ENCODE measurements around the gene RNASEL. TPM values are rescaled to one million over a fixed set of nuclear protein-coding genes. Genes with fewer than 3 reads are reported as not detected.

The RNASEL gene
- total RNA-seq, 4 donors from 2014 or later = 12.3 to 17.9 (median 15.3) TPM

- H3K4me1 ChIP-seq = peaks cover 0 to 9% of the 10 kb centered on the region in 2 donors
- WGBS, 2 donors = 91 to 92% methylated on average over 2 of the region's 2 CpGs
- H3K9me3 ChIP-seq = no peaks in the 10 kb centered on the region
- no peak overlapping the region for H3K27ac ChIP-seq
- H3K4me3 ChIP-seq (replicated peaks in 1 of 3) = no peak overlapping the region
- intact Hi-C loops (cut with DNase I) = no loop called here
- H3K27me3 ChIP-seq = no peaks in the 10 kb centered on the region
- H3K36me3 ChIP-seq = peaks cover 12 to 16% of the 10 kb centered on the region in 2 donors
- TF ChIP-seq CTCF (IDR thresholded peaks at IDR 0.05) = no peak
- no peak for TF ChIP-seq POLR2A (IDR thresholded peaks at IDR 0.05)
- DNase-seq = no peak
Measured at GRCh38 chr1:182580736-182581135, 8.3 kb downstream of the RNASEL start.

- peaks cover 11 to 32% of the 10 kb centered on the region in 2 donors for H3K36me3 ChIP-seq
- DNase-seq = no peak
- WGBS, 2 donors = 69 to 72% methylated on average over 3 of the region's 3 CpGs
Measured at GRCh38 chr1:182575540-182576149, 13.4 kb downstream of the RNASEL start.

GRCh38 chr1:182574156-182574555, 14.9 kb downstream of the RNASEL start:
- no peaks in the 10 kb centered on the region for H3K27me3 ChIP-seq
- intact Hi-C loops (cut with DNase I) = no loop called here
- no peak overlapping the region for H3K27ac ChIP-seq
- TF ChIP-seq CTCF (IDR thresholded peaks at IDR 0.05) (no peak), POLR2A (IDR thresholded peaks at IDR 0.05) (no peak)
- H3K9me3 ChIP-seq = no peaks in the 10 kb centered on the region
- no peak for DNase-seq
- WGBS, 2 donors = 95% methylated on average over 4 of the region's 4 CpGs
- H3K4me1 ChIP-seq = no peaks in the 10 kb centered on the region
- no peak overlapping the region for H3K4me3 ChIP-seq (replicated peaks in 1 of 3)
- peaks cover 9 to 22% of the 10 kb centered on the region in 2 donors for H3K36me3 ChIP-seq

More at GRCh38 chr1:182575540-182576149, 13.4 kb downstream of the RNASEL start:
- intact Hi-C loops (cut with DNase I) = no loop called here
- Histone ChIP-seq H3K4me1 (no peaks in the 10 kb centered on the region), H3K27ac (peak overlapping the region in 1 of 3 donors; percentile 5), H3K27me3 (no peaks in the 10 kb centered on the region), H3K9me3 (no peaks in the 10 kb centered on the region), H3K4me3 (replicated peaks in 1 of 3) (no peak overlapping the region)
- TF ChIP-seq POLR2A (IDR thresholded peaks at IDR 0.05) = no peak
- no peak for TF ChIP-seq CTCF (IDR thresholded peaks at IDR 0.05)

GRCh38 chr1:182570611-182570970, 18.5 kb downstream of the RNASEL start:
- WGBS, 2 donors = 93 to 96% methylated on average over 2 of the region's 2 CpGs

More at GRCh38 chr1:182570611-182570970, 18.5 kb downstream of the RNASEL start:
- TF ChIP-seq POLR2A (IDR thresholded peaks at IDR 0.05) = no peak
- TF ChIP-seq CTCF (IDR thresholded peaks at IDR 0.05) = no peak
- no peaks in the 10 kb centered on the region for H3K27me3 ChIP-seq
- H3K27ac ChIP-seq = no peak overlapping the region
- H3K9me3 ChIP-seq = no peaks in the 10 kb centered on the region
- H3K36me3 ChIP-seq = peaks cover 8 to 17% of the 10 kb centered on the region in 2 donors
- no peak for DNase-seq
- H3K4me3 ChIP-seq (replicated peaks in 1 of 3) = no peak overlapping the region
- intact Hi-C loops (cut with DNase I) = no loop called here
- no peaks in the 10 kb centered on the region for H3K4me1 ChIP-seq
